Activated CD4-positive, alpha-beta T cell treated with anti-CD3 and anti-CD28 coated beads for 24 hours (primary cell): ENCODE results near the gene TRIO.

Experiments
- DNase-seq, 2 donors: peaks; one replicate each; pipeline ENCODE4 v3.0.0-alpha.2; 2020; ENCODE audit warnings: low read depth in 2 of 2

Gene TRIO

DNA sequence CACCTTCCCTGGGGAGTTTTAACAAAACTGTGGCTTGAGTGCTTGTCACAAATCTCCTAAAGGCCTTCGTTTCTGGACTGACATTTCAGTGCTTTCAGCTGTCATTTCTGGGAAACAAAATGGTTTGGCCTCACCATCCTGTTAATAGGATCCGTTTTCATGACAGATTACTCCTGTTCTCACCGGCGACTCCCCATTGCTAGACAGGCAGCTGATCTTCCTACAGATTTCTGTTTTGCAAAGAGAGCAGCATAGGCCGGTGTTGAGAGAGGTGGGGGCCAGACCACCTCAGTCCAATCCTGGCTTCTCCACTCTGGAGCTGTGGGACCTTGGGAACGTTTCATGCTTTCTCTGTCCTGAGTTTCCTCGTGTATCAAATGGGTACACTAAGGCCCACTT, 363.0 kb downstream of the TRIO start:
- no peak for DNase-seq

DNA sequence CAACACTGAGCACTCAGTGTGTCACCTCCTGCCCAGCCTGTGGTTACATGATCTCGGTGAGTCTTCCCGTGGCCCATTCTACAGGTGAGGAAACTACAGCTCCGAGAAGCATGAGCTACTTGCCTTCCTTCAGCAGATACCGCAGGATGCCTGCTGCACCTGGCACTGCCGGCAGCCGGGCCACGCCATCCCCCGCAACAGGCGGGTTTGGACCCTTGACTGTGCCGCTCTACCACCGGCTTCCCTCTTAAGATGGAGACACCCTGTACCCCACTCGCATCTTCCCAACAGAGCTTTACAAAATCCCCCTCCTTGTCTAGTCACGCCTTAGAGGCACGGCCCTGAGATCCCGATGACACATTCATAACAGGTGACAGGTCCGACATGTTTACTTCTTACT, 363.5 kb downstream of the TRIO start:
- DNase-seq: no peak

DNA sequence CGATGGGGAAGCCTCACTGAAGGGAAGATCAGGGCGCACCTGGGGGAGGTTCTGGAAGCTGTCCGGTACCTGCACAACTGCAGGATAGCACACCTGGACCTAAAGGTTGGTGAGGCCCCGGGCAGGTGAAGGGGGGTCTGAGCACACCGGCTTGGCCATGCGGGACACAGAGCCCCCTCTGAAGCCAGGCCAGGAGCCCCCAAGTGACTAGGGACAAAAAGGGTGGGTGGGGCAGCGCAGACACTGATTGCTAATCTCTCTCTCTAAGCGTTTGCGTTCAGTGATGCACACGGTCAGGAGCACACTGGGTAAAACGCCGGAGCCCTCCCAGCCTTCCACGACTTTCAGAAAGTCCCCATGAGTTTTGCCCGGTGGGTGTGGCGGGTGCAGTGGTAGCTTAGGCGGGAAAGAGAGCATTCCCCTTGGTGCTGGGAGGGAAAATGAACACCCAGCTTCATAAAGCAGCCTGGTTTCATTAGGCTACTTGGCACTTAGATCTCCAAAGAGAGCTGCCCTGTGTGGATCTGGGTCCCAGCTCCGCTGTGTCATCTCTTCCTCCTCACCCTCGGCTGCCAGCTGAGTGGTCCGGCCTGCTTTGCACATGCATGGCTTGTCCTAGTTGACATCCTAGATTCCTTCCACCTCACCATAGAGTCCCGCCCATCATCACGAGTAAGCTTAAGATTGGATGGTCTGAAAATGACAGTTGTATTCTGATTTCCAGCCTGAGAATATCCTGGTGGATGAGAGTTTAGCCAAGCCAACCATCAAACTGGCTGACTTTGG, 364.2 kb downstream of the TRIO start:
- DNase-seq: no peak

DNA sequence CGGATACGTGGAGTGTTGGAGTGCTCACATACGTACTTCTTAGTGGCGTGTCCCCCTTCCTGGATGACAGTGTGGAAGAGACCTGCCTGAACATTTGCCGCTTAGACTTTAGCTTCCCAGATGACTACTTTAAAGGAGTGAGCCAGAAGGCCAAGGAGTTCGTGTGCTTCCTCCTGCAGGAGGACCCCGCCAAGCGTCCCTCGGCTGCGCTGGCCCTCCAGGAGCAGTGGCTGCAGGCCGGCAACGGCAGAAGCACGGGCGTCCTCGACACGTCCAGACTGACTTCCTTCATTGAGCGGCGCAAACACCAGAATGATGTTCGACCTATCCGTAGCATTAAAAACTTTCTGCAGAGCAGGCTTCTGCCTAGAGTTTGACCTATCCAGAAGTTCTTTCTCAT, 364.9 kb downstream of the TRIO start:
- no peak for DNase-seq

DNA sequence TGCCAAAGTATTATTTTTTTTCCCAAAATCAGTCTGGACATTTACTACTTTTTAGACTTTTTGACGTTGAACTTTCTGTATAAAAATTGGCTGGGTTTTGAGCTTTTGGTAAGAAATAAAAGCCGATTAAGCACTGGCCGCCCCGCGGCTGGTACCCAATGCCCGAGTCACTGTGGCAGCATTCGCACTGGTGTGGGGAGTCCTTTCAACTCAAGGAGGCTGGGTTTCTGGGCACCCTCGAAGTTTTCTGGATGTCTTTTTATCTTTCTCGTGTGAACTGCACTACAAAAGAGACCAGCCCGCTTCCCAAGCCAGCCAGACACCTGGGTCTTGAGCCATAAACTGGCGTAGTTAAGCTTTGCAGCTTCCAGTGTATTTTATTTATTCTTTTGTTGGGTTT, 366.4 kb downstream of the TRIO start:
- no peak for DNase-seq

DNA sequence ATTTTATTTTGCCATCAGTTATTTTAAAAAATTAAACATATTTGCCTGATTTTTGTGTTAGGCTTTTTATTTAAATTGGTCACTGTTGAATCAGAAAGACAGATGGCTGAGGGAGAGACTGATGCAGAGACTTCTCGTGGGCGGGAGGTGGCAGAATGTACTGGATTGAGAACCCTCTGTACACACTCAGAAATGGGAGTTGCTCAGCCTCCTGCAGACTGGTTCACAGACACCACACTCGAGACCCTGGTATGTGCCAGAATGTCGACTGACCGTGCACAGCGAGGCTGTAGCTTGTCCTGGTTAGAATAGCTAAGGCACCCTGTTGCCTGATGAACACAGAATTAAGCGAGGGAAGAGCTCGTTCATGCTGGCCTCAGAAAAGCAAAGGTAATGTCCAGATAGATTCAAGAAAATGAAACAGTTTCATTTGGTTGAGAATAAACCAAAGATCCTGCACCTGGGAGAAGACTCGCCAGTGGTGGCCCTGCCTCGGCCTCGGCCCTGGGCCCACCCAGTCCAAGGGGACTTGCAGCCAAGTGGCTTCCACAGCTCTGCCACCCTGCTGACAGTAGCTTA, 367.1 kb downstream of the TRIO start:
- DNase-seq: no peak

DNA sequence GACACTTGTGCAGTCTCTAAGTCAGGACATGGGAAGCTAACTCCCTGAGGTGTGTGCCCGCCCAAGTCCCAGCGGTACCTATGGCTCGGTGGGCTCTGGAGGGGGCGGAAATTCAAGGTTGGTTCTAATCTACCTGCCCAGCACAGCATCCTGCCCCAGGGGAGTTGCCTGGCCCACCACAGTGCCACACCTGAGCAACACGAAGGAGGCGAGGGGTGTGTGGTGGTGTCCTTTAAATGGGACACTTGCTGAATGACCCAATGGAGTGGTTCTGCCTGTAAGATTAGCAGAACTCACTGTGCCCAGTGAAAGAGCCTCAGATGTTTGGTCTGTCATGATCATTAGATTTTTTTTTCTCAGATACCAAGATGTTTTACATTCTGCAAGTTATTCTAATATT, 367.7 kb downstream of the TRIO start:
- DNase-seq: no peak

DNA sequence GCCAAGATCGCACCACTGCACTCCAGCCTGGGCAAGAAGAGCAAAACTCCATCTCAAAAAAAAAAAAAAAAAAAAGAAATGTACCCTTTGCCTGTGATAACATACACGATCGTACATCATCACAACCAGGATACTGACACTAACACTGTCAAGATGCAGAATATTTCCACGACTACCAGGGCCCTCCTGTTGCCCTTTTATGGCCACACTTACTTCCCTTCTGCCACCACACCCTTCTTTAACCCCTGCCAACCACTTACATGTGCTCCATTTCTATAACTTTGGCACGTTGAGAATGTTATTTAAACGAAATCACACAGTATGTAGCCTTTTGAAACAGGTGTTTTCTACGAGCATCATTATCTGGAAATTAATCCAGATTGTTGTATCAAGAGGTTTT, 369.4 kb downstream of the TRIO start:
- no peak for DNase-seq

DNA sequence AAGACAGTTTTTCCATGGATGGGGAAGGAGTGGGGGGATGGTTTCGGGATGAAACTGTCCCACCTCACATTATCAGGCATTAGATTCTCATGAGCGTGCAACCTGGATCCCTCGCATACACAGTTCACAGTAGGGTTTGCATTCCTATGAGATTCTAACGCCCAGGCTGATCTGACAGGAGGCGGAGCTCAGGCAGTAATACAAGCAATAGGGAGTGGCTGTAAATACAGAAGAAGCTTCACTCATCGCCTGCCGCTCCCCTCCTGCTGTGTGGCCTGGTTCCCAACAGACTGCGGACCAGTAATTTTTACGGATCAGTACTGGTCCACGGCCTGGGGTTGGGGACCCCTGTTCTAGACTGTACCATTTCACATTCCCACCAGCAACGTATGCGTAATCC, 370.1 kb downstream of the TRIO start:
- no peak for DNase-seq

DNA sequence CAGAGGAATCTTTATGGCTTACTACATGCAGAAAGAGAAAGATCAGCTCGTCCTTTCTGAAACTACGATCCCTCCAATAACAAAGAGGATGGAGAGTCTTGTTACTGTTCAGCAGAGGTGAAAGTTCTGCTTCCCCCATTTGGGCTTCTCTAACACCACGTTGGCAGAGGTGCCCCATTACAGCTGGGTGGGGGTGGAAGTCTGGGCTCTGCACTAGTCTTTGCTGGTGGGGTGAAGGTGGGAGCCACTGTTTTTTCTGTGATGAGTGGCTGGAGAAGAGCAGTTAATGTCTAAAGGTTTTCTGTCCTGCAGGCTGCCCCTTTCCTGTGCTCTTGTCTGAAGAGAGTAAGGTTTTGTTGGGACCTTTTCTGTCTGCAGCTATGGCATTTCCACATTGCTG, 373.8 kb downstream of the TRIO start:
- no peak for DNase-seq

DNA sequence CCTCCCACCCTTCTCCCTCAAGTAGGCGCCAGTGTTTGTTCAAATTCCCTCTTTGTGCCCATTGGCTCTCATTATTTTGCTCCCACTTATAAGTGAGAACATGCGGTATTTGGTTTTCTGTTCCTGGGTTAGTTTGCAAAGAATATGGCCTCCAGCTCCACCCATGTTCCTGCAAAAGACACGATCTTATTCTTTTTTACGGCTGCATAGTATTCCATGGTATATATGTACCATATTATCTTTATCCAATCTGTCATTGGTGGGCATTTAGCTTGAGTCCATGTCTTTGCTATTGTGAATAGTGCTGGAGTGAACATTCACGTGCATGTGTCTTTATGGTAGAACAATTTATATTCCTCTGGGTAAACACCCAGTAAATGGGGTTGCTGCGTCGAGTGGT, 375.5 kb downstream of the TRIO start:
- no peak for DNase-seq

DNA sequence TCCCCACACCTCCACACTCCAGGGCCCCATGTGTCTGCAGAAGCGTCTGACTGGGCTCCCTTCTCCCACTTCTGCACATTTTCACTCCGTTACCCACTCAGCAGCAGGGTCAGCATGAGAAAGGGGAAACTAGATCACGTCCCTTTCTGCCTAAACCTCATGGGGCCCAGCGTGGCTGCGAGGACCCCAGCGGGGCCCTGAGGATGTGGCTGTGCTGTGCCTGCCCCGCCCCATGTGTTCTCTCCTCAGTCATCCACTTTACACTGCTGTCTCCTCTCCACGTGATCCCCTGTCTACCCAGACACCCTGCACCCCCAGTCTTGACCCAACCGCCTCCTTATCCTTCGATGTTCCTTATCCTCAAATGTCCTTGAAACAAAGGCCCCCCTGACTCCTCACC, 378.6 kb downstream of the TRIO start:
- DNase-seq: no peak

DNA sequence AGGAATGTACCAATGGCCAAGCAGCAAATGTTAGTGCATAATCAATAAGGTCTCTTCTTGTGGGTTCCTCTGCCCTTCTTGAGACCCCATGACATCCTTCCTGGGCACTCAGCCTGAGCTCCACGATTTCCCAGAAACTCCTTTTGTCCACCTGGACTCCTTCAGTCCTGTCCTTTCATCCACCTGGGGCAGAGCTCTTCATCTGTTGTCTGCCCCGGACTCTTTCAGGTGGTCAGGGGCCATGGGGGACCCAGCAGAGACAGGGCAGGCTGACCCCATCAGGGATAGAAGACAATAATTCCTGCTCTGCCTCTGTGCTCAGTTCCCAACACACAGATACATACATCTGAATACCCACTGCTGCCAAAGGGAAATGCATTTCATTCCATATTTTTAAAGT, 379.6 kb downstream of the TRIO start:
- no peak for DNase-seq

DNA sequence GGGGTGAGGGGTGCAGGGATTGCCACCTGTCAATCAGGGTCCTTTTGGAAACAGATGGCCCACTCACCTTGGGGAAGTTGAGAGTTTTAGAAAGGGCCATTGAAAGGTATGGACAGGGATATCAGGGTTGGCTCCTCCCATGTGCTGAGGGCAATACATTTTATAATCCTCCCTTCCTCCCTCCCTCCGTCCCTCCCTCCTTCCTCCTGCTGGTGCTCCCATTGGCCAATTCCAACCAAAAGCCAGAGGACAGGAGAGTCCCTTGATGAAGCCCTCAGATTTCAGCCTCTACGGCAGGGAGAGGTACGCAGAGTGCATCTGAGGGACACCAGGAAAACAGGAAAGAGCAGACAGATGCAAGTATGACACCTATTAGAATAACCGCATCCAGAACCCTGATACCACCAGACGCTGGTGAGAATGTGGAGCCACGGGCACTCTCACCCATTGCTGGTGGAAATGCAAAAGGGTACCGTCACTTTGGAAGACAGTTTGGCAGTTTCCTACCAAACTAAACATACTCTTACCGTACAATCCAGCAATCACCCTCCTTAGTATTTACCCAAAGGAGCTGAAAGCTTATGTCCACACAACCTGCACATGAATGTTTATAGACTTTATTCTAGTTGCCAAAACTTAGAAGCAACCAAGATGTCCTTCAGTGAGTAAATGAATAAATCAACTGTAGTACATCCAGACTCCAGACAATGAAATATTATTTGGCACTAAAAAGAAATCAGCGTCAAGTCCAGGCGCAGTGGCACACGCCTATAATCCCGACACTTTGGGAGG, 380.3 kb downstream of the TRIO start:
- no peak for DNase-seq

DNA sequence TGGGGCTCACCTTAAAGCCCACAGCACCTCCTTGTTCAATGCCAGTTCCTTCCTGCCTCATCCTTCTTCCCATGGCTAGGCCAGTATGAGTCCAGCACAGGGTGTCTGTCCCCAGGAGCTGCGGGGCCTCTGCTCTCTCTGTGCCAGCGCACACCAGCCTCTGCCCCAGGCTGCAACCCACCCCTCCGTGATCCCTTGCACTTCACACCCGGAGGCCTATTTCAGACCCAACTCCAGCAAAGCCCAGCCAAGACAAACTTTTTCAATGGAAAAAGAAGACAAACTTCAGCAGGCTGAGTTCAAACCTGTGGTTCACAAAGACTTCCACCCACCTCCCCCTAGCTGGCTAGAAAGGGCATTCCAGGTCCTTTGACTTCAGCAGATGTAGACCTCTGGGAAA, 382.3 kb downstream of the TRIO start:
- DNase-seq: no peak

DNA sequence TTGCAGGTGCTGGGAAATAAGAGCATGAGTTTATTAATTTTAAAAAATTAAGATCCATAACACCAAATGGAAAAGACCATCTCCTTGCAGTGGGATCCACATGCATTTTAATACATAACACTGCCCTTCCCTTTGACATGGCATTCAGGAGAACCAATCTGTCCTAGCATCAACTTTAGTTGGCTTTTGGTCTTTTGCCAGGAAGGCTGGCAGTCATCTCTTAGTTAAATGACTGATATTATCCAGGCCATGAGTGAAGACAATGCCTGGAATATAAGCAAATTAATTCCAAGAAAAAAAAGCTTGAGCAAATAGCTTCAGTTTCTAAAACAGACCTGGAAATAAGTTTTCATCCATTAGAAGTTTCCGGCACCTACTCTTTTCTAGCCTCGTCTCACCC, 383.4 kb downstream of the TRIO start:
- DNase-seq: no peak

DNA sequence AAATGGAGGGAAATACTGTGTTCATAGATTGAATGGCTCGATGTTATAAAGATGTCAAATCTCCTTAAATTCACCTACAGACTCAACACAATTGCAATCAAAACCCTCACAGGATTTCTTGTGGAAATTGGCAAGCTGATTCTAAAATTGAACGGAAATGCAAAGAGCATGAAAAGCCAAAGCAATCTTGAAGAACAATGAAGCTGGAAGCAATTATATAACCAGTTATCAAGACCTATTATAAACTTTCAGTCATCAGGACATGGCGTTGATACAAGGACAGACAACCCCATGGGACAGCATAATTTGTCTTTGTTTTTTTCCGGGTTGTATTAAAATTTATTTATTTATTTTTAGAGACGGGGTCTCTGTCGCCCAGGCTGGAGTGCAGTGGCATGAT, 385.0 kb downstream of the TRIO start:
- no peak for DNase-seq

DNA sequence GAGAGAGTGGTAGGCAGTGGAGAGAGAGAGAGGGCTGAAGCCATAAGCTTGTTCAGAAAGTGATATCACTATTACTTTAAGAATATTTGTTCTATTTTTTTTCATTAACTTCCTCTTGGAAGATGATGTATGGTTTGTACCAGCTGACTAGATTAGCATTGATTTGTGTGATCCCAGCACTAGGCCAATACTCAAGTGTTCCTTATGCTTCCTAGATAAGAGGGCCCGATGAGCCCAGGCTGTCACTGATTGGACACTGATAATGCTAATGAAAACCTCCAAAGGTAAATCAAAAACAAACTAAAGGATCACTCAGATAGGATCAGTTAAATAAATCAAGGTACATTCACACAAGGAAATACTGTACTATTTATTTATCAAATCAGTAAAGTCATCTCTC, 385.8 kb downstream of the TRIO start:
- DNase-seq: no peak

DNA sequence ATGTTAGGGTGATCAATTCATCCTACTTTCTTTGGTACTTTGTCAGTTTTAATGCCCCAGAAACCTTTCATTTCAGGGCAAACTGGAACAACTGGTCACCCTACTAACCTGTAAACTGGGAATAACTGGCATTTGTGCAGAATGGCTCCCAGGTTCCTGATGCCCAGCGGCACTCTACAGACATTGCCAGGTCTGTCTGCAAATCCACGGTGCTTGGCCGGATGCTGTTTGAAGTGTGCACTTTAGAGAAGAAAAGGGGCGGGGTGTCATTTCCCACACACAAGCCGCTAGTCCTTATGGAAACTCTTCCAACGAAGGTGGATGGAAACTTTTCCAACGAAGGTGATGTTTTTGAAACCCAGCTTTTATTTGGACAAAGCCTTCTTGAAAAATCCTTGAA, 388.5 kb downstream of the TRIO start:
- no peak for DNase-seq

DNA sequence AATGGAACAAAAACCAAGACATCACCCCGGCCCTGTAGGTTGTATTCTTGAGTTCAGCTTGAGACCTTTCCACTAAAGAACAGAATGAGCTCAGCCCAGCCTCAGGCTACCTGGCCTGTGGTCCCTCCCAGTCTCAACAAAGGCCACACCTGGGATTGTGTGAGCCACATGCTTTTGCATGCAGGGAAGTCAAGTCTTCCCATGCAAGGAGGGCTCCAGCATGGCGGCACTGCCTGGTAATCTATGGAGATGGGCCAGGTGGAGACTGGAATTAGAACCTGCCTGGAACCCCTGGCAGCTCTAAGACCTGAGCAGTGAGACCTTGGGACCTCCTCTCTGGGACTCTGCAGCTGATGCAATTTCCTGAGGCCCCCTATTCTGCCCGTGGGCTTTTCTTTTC, 389.0 kb downstream of the TRIO start:
- DNase-seq: no peak

DNA sequence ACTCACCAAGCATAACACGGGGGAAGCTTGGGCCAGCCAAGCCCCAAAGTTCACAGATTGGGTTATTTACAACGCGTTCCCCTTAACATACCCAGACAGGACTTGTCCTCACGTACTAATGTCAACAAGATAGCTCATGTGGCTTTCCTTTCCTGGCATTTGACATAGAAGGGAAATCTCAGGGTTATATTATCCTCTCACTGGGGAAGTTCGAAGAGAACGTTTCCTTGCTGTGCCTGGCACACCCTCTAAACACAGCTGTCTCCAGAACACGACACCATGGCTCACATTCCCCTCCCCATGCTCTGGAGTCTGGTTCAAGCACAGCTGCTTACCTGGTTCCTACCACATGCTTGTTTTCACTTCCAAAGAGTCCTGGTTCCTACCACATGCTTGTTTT, 391.6 kb downstream of the TRIO start:
- no peak for DNase-seq

DNA sequence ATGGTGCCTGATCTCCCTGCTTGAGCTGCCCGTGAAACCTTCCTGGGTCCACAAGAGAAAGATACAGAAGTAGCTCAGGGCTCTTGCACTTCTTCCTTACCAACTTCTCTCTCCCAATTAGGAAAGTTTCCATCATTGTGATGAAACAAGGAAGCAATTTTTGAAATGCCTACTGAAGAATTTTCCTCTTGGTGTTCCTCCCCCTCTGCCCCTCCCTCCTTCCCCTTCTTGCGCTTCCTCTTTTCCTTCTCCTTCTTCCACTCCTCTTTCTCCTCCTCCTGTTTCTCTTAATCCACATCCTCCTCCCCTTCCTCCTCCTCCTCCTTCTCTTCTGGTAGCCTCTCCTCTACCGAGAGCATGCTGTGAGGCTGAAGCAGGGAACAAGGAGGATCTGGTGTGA, 402.2 kb downstream of the TRIO start:
- no peak for DNase-seq

DNA sequence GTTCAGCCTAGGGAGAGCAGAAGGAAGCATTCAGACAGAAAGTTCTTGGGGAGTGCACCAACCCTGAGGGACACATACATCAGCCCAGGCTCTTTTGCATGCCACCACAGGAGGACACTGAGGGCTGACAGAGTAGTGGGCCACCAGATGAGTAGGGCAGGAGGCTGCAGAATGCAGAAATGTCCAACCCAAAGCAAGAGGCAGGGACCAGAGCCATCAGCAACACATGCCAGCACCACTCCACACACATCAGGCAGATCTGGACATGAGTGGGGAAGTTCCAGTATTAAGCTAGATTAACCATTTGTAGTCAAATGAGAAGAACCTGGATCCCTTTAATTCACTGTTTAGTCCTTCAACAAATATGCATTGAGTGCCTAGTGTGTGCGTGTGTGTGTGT, 402.7 kb downstream of the TRIO start:
- no peak for DNase-seq
